Measurements from ENCODE around the gene SEC14L2. TPM values are rescaled to one million over a fixed set of nuclear protein-coding genes. Genes with fewer than 3 reads are reported as not detected.

The SEC14L2 gene
- total RNA-seq, 2 donors from 2014 or later: 2.0 to 10.3 TPM

- Histone ChIP-seq H3K4me3 (peak overlapping the region; percentile 64), H3K27me3 (no peaks in the 10 kb centered on the region), H3K9ac (ENCODE audit: low read depth in 2 of 2, low read length in 2 of 2) (peak overlapping the region; percentile 79 to 83), H3K4me1 (peaks cover 18% of the 10 kb centered on the region), H3K36me3 (no peaks in the 10 kb centered on the region), H3K9me3 (no peaks in the 10 kb centered on the region), H3K27ac (peak overlapping the region; percentile 94)
- intact Hi-C loops (cut with DNase I): loop anchor here (5.0 kb wide), 1 partner anchor 34 kb away; no protein-coding TSS in a partner anchor
- TF ChIP-seq CTCF (IDR thresholded peaks at IDR 0.05): peak; percentile 72
- DNase-seq: peak; percentile 95
Measured at GRCh38 chr22:30426388-30427353, 29.9 kb downstream of the SEC14L2 start.

DNA sequence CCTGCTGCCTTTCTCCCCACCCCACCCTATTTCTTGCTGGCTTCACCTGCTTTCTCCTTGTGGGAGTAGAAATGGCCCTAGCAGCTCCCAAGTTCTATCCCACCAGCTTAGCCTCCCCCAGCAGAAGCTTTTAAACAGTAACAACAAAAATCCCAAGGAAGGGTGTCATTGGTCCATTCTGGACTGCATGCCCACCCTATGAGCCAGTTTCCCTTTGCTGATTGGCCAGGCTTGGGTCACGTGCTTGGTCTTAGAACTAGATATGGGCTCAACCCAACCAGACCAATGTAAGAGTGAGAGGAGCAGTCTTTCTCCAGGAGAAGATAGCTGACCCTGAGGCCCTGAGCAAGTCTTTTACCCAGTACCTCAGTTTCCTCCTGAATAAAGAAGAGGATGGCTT is 31.1 kb downstream of the SEC14L2 start:
- H3K4me3 ChIP-seq: no peak overlapping the region
- no peak overlapping the region for H3K9ac ChIP-seq (ENCODE audit: low read depth in 2 of 2, low read length in 2 of 2)
- H3K27me3 ChIP-seq: no peaks in the 10 kb centered on the region
- peaks cover 9% of the 10 kb centered on the region for H3K4me1 ChIP-seq
- no peak overlapping the region for H3K27ac ChIP-seq
- no peak for DNase-seq
- intact Hi-C loops (cut with DNase I): loop anchor here (5.0 kb wide), 1 partner anchor 36 kb away; no protein-coding TSS in a partner anchor
- no peaks in the 10 kb centered on the region for H3K36me3 ChIP-seq
- no peaks in the 10 kb centered on the region for H3K9me3 ChIP-seq
- no peak for TF ChIP-seq CTCF (IDR thresholded peaks at IDR 0.05)

DNA sequence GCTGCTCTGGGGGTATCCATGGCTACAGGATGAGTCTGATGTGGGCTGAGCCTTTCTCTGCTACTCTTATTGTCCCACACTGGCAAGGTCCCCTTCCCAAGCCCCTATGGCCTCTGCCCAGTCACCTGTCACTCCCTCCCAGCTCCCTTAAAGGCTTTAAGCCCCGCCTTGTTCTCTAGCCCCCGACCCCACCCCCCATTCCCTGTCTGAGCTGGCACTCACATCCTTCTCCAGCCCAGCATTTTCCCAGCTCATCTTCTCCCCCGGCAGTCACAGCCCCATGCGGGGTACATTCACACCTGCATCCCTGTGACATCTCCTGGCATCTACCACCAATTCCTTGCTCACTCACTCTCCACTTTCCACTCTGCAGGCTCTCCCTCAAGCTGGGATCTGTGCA is 33.1 kb downstream of the SEC14L2 start:
- Histone ChIP-seq H3K9me3 (no peaks in the 10 kb centered on the region), H3K27me3 (no peaks in the 10 kb centered on the region), H3K36me3 (no peaks in the 10 kb centered on the region), H3K9ac (ENCODE audit: low read depth in 2 of 2, low read length in 2 of 2) (no peak overlapping the region), H3K4me3 (no peak overlapping the region), H3K4me1 (peaks cover 3% of the 10 kb centered on the region), H3K27ac (no peak overlapping the region)
- no peak for TF ChIP-seq CTCF (IDR thresholded peaks at IDR 0.05)
- no peak for DNase-seq
- intact Hi-C loops (cut with DNase I): loop anchor here (5.0 kb wide), 1 partner anchor 38 kb away; no protein-coding TSS in a partner anchor

- TF ChIP-seq CTCF (IDR thresholded peaks at IDR 0.05): no peak
Measured at GRCh38 chr22:30430933-30431332, 34.1 kb downstream of the SEC14L2 start.

DNA sequence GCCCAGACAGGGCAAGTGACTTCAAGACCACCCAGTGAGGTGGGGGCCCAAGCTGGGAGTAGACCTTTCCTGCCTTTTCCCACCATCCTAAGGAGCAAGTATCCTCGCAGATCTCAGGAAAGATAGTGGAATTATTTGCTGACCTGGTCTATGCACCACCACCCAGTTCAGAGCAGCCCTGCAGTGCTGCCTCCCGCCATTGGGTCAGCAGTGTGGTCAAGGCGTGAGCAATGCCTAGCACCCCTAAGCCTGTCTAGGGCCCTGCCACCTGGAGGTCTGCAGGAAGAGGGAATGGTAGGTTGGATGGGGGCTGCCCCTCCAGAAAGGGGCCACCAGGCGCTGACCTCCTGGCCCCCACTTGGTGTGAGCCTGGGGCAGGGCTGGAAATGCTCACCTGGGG is 35.3 kb downstream of the SEC14L2 start:
- Histone ChIP-seq H3K27ac (no peak overlapping the region), H3K9ac (ENCODE audit: low read depth in 2 of 2, low read length in 2 of 2) (no peak overlapping the region), H3K4me1 (no peaks in the 10 kb centered on the region), H3K36me3 (no peaks in the 10 kb centered on the region), H3K4me3 (no peak overlapping the region), H3K27me3 (no peaks in the 10 kb centered on the region), H3K9me3 (no peaks in the 10 kb centered on the region)
- intact Hi-C loops (cut with DNase I): no loop called here
- no peak for TF ChIP-seq CTCF (IDR thresholded peaks at IDR 0.05)
- DNase-seq: no peak

More at GRCh38 chr22:30430933-30431332, 34.1 kb downstream of the SEC14L2 start:
- no peaks in the 10 kb centered on the region for H3K27me3 ChIP-seq
- no peak for DNase-seq
- no peak overlapping the region for H3K4me3 ChIP-seq
- H3K9me3 ChIP-seq: no peaks in the 10 kb centered on the region
- intact Hi-C loops (cut with DNase I): no loop called here
- H3K9ac ChIP-seq (ENCODE audit: low read depth in 2 of 2, low read length in 2 of 2): no peak overlapping the region
- H3K27ac ChIP-seq: no peak overlapping the region
- no peaks in the 10 kb centered on the region for H3K36me3 ChIP-seq
- peaks cover 3% of the 10 kb centered on the region for H3K4me1 ChIP-seq
